Esophagus squamous epithelium (tissue), 5 donors: ENCODE measurements around the gene C5orf58. TPM values are rescaled to one million over a fixed set of nuclear protein-coding genes. Genes with fewer than 3 reads are reported as not detected.
A peak's percentile ranks its signal among the peaks of the same experiment; 100 is the strongest.

Experiments used
- DNase-seq: peaks from one replicate; lab custom pipeline; 2025; lab: John Stamatoyannopoulos, UW
- H3K27ac ChIP-seq, 4 donors: fragments of 200-600 bp; sonication (generic); one replicate each; pipeline ENCODE4 v1.5.1; 2016 to 2019; ENCODE audit warnings: mild to moderate bottlenecking in 1 of 4
- H3K27me3 ChIP-seq, 4 donors: fragments of 200-600 bp; sonication (generic); 1 replicate in 3 of 4; 2 replicates in 1 of 4; pipeline versions ENCODE4 v1.5.1 to v1.6.0; 2017 to 2021; ENCODE audit warnings: antibody characterized with exemption in 1 of 4
- H3K36me3 ChIP-seq, 3 donors: fragments of 200-600 bp; sonication (generic); one replicate each; pipeline ENCODE4 v1.5.1; 2016 to 2019
- H3K4me1 ChIP-seq, 3 donors: fragments of 200-600 bp; sonication (generic); one replicate each; pipeline ENCODE4 v1.5.1; 2017 to 2019
- H3K4me3 ChIP-seq, 4 donors: fragments of 200-600 bp; sonication (generic); 1 replicate in 3 of 4; 2 replicates in 1 of 4; pipeline ENCODE4 v1.5.1; 2016 to 2019; ENCODE audit warnings: mild to moderate bottlenecking in 2 of 4, moderate library complexity in 1 of 4
- H3K9me3 ChIP-seq, 3 donors: fragments of 200-600 bp; sonication (generic); one replicate each; pipeline ENCODE4 v1.5.1; 2016 to 2019
- CTCF ChIP-seq, 6 experiments: fragments of 450-650 bp in 4 of 6; fragments of 200-600 bp in 2 of 6; sonication (generic) in 2 of 6; IDR thresholded peaks; one replicate each; pipeline ENCODE4 v1.5.1; 2016 to 2019; ENCODE audit warnings: antibody characterized with exemption in 6 of 6, mild to moderate bottlenecking in 4 of 6, moderate library complexity in 4 of 6
- POLR2A ChIP-seq, 4 donors: fragments of 450-650 bp; IDR thresholded peaks; one replicate each; pipeline ENCODE4 v1.6.1; 2017; ENCODE audit warnings: antibody characterized with exemption in 4 of 4, mild to moderate bottlenecking in 4 of 4, moderate library complexity in 3 of 4
- whole genome bisulfite sequencing, 2 donors: methylation state at CpG; one replicate each; pipeline ENCODE4 v1.1.5; 2018; 5-methylcytosine and 5-hydroxymethylcytosine counted together
- intact Hi-C: fragments of 100-400 bp; cut with DNase I; formaldehyde crosslinking; loops from one replicate; pipeline ENCODE4 v1.15.0; 2022
- total RNA-seq, 4 donors: library from RNA; depleted of rRNA; stranded (reverse); fragments of >200 nt; gene quantifications; one replicate each; pipeline ENCODE4 v1.1.0, GENCODE V29; 2016
- donor health status: DM: yes; HTN: yes; CAD: no.

The C5orf58 gene
- total RNA-seq, 4 donors from 2014 or later = not detected

GRCh38 chr5:170284231-170284630, 51.4 kb downstream of the C5orf58 start:
- H3K4me1 ChIP-seq = peaks cover 6 to 42% (median 18%) of the 10 kb centered on the region in 3 donors
- no peak overlapping the region for H3K27ac ChIP-seq
- no peaks in the 10 kb centered on the region for H3K36me3 ChIP-seq
- H3K9me3 ChIP-seq = peaks cover 0 to 7% (median 0%) of the 10 kb centered on the region in 3 donors
- intact Hi-C loops = no loop called here
- no peak for DNase-seq
- WGBS, 2 donors = 77 to 79% methylated on average over 2 of the region's 2 CpGs
- no peaks in the 10 kb centered on the region for H3K27me3 ChIP-seq
- H3K4me3 ChIP-seq = no peak overlapping the region
- TF ChIP-seq CTCF (IDR thresholded peaks at IDR 0.05) (no peak), POLR2A (IDR thresholded peaks at IDR 0.05) (no peak)

- H3K4me3 ChIP-seq = no peak overlapping the region
- H3K4me1 ChIP-seq = peaks cover under 1 to 40% (median 13%) of the 10 kb centered on the region in 3 donors
- H3K36me3 ChIP-seq = no peaks in the 10 kb centered on the region
- TF ChIP-seq POLR2A (IDR thresholded peaks at IDR 0.05) = no peak
- TF ChIP-seq CTCF (IDR thresholded peaks at IDR 0.05) = no peak
- DNase-seq = no peak
- H3K27ac ChIP-seq = no peak overlapping the region
- intact Hi-C loops = no loop called here
- no peaks in the 10 kb centered on the region for H3K27me3 ChIP-seq
- H3K9me3 ChIP-seq = peaks cover 0 to 7% (median 0%) of the 10 kb centered on the region in 3 donors
Observed at GRCh38 chr5:170285181-170285580, 52.4 kb downstream of the C5orf58 start.

- no peaks in the 10 kb centered on the region for H3K27me3 ChIP-seq
- H3K4me3 ChIP-seq = no peak overlapping the region
- H3K4me1 ChIP-seq = peaks cover 0 to 39% (median 13%) of the 10 kb centered on the region in 3 donors
- 77 to 80% methylated on average over 3 of the region's 3 CpGs for WGBS, 2 donors
- intact Hi-C loops = no loop called here
- H3K9me3 ChIP-seq = peaks cover 0 to 7% (median 0%) of the 10 kb centered on the region in 3 donors
- H3K36me3 ChIP-seq = no peaks in the 10 kb centered on the region
- peak overlapping the region in 1 of 4 donors; percentile 53 for H3K27ac ChIP-seq
- no peak for DNase-seq
- TF ChIP-seq POLR2A (IDR thresholded peaks at IDR 0.05) (no peak), CTCF (IDR thresholded peaks at IDR 0.05) (no peak)
Observed at GRCh38 chr5:170286386-170286925, 53.7 kb downstream of the C5orf58 start.

- Histone ChIP-seq H3K36me3 (no peaks in the 10 kb centered on the region), H3K9me3 (peaks cover 0 to 7% (median 0%) of the 10 kb centered on the region in 3 donors), H3K4me3 (no peak overlapping the region), H3K27me3 (no peaks in the 10 kb centered on the region), H3K27ac (peak overlapping the region in 3 of 4 donors; percentile 40 to 56 (median 53)), H3K4me1 (peaks cover 0 to 47% (median 13%) of the 10 kb centered on the region in 3 donors)
- WGBS, 2 donors = 33 to 56% methylated on average over 1 of the region's 1 CpG
- intact Hi-C loops = no loop called here
- no peak for TF ChIP-seq CTCF (IDR thresholded peaks at IDR 0.05)
- TF ChIP-seq POLR2A (IDR thresholded peaks at IDR 0.05) = no peak
- no peak for DNase-seq
Observed at GRCh38 chr5:170287532-170287931, 54.7 kb downstream of the C5orf58 start.

GRCh38 chr5:170288151-170288550, 55.4 kb downstream of the C5orf58 start:
- H3K9me3 ChIP-seq = peaks cover 0 to 7% (median 0%) of the 10 kb centered on the region in 3 donors
- TF ChIP-seq POLR2A (IDR thresholded peaks at IDR 0.05) = no peak
- no peak for TF ChIP-seq CTCF (IDR thresholded peaks at IDR 0.05)
- peak overlapping the region; percentile 33 to 56 (median 46) for H3K27ac ChIP-seq
- no peaks in the 10 kb centered on the region for H3K27me3 ChIP-seq
- intact Hi-C loops = no loop called here
- 36% methylated on average over 2 of the region's 2 CpGs; no CpG with 5 or more reads in 1 of the 2 donors for WGBS, 2 donors
- no peak overlapping the region for H3K4me3 ChIP-seq
- DNase-seq = no peak
- H3K36me3 ChIP-seq = no peaks in the 10 kb centered on the region
- H3K4me1 ChIP-seq = peaks cover 0 to 53% (median 13%) of the 10 kb centered on the region in 3 donors
